Upper lobe of left lung (tissue), 4 donors: ENCODE results near the gene GPR31.

Experiments
- POLR2AphosphoS5 ChIP-seq, 2 donors: sonication (generic); formaldehyde crosslinking; IDR thresholded peaks; one replicate each; pipeline ENCODE4 v1.5.1; 2017; ENCODE audit warnings: antibody characterized with exemption in 2 of 2
- TF ChIP-seq, protein P1 (sequence below), 6 experiments: fragments of 450-650 bp in 4 of 6; fragments of 200-600 bp in 2 of 6; sonication (generic) in 2 of 6; IDR thresholded peaks; one replicate each; pipeline ENCODE4 v1.5.1; 2016 to 2019; ENCODE audit warnings: antibody characterized with exemption in 6 of 6

DNA sequence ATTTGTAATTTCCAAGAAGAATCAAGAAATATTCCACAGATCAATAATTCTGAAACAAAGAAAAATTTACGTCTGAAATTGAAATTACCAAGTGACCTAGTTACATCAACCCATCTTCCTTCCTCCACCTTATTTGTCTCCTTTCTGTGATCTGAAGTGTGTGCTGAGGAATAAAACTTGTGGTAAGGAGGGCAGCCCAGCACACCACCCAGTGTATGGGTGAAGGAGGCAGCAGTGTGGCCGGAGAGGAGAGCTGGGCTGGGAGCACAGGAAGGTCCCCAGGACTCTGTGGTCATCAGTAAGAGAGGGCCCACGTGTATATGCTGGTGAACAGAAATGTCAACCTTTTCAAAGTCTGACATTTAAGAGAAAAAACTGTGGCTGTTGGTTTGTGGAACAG is 46.2 kb downstream of the GPR31 start:
- TF ChIP-seq POLR2AphosphoS5 (IDR thresholded peaks at IDR 0.05) = no peak
- TF ChIP-seq, protein P1, sequence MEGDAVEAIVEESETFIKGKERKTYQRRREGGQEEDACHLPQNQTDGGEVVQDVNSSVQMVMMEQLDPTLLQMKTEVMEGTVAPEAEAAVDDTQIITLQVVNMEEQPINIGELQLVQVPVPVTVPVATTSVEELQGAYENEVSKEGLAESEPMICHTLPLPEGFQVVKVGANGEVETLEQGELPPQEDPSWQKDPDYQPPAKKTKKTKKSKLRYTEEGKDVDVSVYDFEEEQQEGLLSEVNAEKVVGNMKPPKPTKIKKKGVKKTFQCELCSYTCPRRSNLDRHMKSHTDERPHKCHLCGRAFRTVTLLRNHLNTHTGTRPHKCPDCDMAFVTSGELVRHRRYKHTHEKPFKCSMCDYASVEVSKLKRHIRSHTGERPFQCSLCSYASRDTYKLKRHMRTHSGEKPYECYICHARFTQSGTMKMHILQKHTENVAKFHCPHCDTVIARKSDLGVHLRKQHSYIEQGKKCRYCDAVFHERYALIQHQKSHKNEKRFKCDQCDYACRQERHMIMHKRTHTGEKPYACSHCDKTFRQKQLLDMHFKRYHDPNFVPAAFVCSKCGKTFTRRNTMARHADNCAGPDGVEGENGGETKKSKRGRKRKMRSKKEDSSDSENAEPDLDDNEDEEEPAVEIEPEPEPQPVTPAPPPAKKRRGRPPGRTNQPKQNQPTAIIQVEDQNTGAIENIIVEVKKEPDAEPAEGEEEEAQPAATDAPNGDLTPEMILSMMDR (IDR thresholded peaks at IDR 0.05) = no peak
